ENCODE data around the gene OIT3.

The OIT3 gene

DNA sequence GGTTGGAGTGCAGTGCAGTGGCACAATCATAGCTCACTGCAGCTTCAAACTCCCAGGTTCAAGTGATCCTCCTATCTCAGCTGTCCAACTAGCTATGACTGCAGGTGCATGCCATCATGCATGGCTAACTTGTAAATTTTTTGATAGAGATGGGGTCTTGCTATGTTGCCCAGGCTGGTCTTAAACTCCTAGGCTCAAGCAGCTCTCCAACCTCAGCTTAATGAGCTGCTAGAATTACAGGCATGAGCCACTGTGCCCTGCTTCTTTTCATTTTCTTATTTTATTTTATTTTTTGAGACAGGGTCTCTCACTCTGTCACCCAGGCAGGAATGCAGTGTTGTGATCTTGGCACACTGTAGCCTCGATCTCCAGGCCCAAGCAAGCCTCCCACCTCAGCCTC lies 53.4 kb downstream of the OIT3 start:
- Histone ChIP-seq H3K4me2 (ENCODE audit: insufficient read depth, low read length) (no peak overlapping the region), H4K20me1 (ENCODE audit: insufficient read depth, low read length) (no peaks in the 10 kb centered on the region), H3K27me3 (ENCODE audit: insufficient read depth, low read length, poor library complexity) (no peaks in the 10 kb centered on the region), H3K4me1 (ENCODE audit: insufficient read depth, low read length) (no peaks in the 10 kb centered on the region), H3K36me3 (ENCODE audit: insufficient read depth, low read length) (no peaks in the 10 kb centered on the region), H3K4me3 (ENCODE audit: low read depth in 1 of 2, low read length in 2 of 2) (no peak overlapping the region), H3K27ac (ENCODE audit: low read length) (no peak overlapping the region), H3K9ac (ENCODE audit: low read depth, low read length) (no peak overlapping the region), H2AFZ (ENCODE audit: low read depth, low read length) (no peak overlapping the region), H3K79me2 (ENCODE audit: insufficient read depth, low read length) (no peaks in the 10 kb centered on the region), H3K9me3 (ENCODE audit: insufficient read depth, low read length, severe bottlenecking) (no peaks in the 10 kb centered on the region)
- TF ChIP-seq, protein P1, sequence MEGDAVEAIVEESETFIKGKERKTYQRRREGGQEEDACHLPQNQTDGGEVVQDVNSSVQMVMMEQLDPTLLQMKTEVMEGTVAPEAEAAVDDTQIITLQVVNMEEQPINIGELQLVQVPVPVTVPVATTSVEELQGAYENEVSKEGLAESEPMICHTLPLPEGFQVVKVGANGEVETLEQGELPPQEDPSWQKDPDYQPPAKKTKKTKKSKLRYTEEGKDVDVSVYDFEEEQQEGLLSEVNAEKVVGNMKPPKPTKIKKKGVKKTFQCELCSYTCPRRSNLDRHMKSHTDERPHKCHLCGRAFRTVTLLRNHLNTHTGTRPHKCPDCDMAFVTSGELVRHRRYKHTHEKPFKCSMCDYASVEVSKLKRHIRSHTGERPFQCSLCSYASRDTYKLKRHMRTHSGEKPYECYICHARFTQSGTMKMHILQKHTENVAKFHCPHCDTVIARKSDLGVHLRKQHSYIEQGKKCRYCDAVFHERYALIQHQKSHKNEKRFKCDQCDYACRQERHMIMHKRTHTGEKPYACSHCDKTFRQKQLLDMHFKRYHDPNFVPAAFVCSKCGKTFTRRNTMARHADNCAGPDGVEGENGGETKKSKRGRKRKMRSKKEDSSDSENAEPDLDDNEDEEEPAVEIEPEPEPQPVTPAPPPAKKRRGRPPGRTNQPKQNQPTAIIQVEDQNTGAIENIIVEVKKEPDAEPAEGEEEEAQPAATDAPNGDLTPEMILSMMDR (IDR thresholded peaks at IDR 0.05; ENCODE audit: borderline replicate concordance, extremely low read depth, low read length, poor library complexity, severe bottlenecking): no peak
- TF ChIP-seq EZH2 (IDR thresholded peaks at IDR 0.05; ENCODE audit: borderline replicate concordance, low read depth, low read length, severe bottlenecking): no peak
- no peak for ATAC-seq (ENCODE audit: insufficient read depth, low read depth)
- no peak for DNase-seq

DNA sequence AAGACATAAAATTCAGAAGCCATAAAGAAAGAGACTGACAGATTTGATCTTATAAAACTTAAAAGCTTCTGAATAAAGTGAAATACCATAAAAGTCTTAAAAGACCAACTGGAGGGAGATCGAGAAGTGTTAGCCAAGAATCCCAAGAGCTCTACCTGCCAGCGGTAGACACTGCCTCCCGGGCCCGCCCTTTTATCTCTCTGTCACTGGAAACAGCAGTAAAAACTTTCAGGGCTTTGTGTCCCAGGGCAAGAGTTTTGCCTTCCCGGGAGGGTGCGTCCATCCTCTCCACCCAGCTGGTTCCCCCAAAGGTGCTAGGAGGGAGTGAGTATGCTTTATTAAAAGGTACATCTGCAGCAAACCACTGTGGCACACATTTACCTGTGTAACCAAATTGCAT lies 55.2 kb downstream of the OIT3 start:
- H3K4me2 ChIP-seq (ENCODE audit: insufficient read depth, low read length): no peak overlapping the region
- H3K4me1 ChIP-seq (ENCODE audit: insufficient read depth, low read length): no peaks in the 10 kb centered on the region
- H4K20me1 ChIP-seq (ENCODE audit: insufficient read depth, low read length): no peaks in the 10 kb centered on the region
- TF ChIP-seq, protein P1 (IDR thresholded peaks at IDR 0.05; ENCODE audit: borderline replicate concordance, extremely low read depth, low read length, poor library complexity, severe bottlenecking): no peak
- no peak for TF ChIP-seq EZH2 (IDR thresholded peaks at IDR 0.05; ENCODE audit: borderline replicate concordance, low read depth, low read length, severe bottlenecking)
- no peak for ATAC-seq (ENCODE audit: insufficient read depth, low read depth)
- H3K9me3 ChIP-seq (ENCODE audit: insufficient read depth, low read length, severe bottlenecking): no peaks in the 10 kb centered on the region
- no peak for DNase-seq
- no peaks in the 10 kb centered on the region for H3K36me3 ChIP-seq (ENCODE audit: insufficient read depth, low read length)
- no peak overlapping the region for H3K9ac ChIP-seq (ENCODE audit: low read depth, low read length)
- no peaks in the 10 kb centered on the region for H3K27me3 ChIP-seq (ENCODE audit: insufficient read depth, low read length, poor library complexity)
- no peak overlapping the region for H3K27ac ChIP-seq (ENCODE audit: low read length)
- H2AFZ ChIP-seq (ENCODE audit: low read depth, low read length): no peak overlapping the region
- no peaks in the 10 kb centered on the region for H3K79me2 ChIP-seq (ENCODE audit: insufficient read depth, low read length)
- H3K4me3 ChIP-seq (ENCODE audit: low read depth in 1 of 2, low read length in 2 of 2): no peak overlapping the region

DNA sequence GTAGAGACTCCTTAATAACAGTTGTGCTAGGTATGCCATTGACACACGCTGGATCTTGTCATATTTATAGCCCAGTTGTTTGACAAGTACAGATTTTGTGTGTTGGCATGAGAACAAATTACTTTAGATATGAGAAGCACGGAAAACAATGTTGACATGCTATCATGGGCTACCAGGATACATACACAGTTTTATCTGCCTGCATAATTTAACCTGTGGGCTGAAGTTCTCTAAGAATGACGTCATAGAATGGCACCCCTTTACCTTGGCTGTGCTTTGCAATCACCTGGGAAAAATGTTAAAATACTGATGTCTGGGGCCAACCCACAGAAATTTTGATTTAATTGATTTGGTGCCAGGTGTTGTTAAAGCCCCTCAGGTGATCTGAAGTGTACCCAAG lies 58.2 kb downstream of the OIT3 start:
- Histone ChIP-seq H3K36me3 (ENCODE audit: insufficient read depth, low read length) (no peaks in the 10 kb centered on the region), H3K9me3 (ENCODE audit: insufficient read depth, low read length, severe bottlenecking) (no peaks in the 10 kb centered on the region), H3K27me3 (ENCODE audit: insufficient read depth, low read length, poor library complexity) (no peaks in the 10 kb centered on the region), H3K4me1 (ENCODE audit: insufficient read depth, low read length) (no peaks in the 10 kb centered on the region), H4K20me1 (ENCODE audit: insufficient read depth, low read length) (no peaks in the 10 kb centered on the region), H3K9ac (ENCODE audit: low read depth, low read length) (no peak overlapping the region), H3K79me2 (ENCODE audit: insufficient read depth, low read length) (no peaks in the 10 kb centered on the region), H3K27ac (ENCODE audit: low read length) (no peak overlapping the region), H3K4me3 (ENCODE audit: low read depth in 1 of 2, low read length in 2 of 2) (no peak overlapping the region), H2AFZ (ENCODE audit: low read depth, low read length) (no peak overlapping the region), H3K4me2 (ENCODE audit: insufficient read depth, low read length) (no peak overlapping the region)
- DNase-seq: no peak
- no peak for ATAC-seq (ENCODE audit: insufficient read depth, low read depth)
- TF ChIP-seq EZH2 (IDR thresholded peaks at IDR 0.05; ENCODE audit: borderline replicate concordance, low read depth, low read length, severe bottlenecking): no peak
- TF ChIP-seq, protein P1 (IDR thresholded peaks at IDR 0.05; ENCODE audit: borderline replicate concordance, extremely low read depth, low read length, poor library complexity, severe bottlenecking): no peak

DNA sequence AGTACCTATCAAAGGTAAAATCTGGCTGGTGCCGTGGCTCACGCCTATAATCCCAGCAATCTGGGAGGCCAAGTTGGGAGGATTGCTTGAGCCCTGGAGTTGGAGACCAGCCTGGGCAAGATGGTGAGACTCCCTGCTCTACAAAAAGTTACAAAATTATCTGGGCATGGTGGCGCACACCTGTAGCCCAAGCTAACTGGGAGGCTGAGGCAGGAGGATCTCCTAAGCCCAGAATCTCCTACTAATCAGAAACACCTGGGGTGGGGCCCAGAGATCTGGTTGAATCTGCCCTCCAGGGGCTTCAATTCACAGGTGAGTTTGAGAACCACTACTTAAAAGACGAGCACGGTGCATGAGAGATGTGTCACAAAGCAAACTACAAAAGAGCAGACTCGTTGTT lies 58.6 kb downstream of the OIT3 start:
- H3K4me2 ChIP-seq (ENCODE audit: insufficient read depth, low read length): no peak overlapping the region
- no peak overlapping the region for H3K27ac ChIP-seq (ENCODE audit: low read length)
- H3K9ac ChIP-seq (ENCODE audit: low read depth, low read length): no peak overlapping the region

More for the DNA sequence above, 58.6 kb downstream of the OIT3 start:
- no peaks in the 10 kb centered on the region for H4K20me1 ChIP-seq (ENCODE audit: insufficient read depth, low read length)
- no peak overlapping the region for H2AFZ ChIP-seq (ENCODE audit: low read depth, low read length)
- no peaks in the 10 kb centered on the region for H3K27me3 ChIP-seq (ENCODE audit: insufficient read depth, low read length, poor library complexity)
- no peak overlapping the region for H3K4me3 ChIP-seq (ENCODE audit: low read depth in 1 of 2, low read length in 2 of 2)
- no peaks in the 10 kb centered on the region for H3K9me3 ChIP-seq (ENCODE audit: insufficient read depth, low read length, severe bottlenecking)
- no peaks in the 10 kb centered on the region for H3K79me2 ChIP-seq (ENCODE audit: insufficient read depth, low read length)
- H3K4me1 ChIP-seq (ENCODE audit: insufficient read depth, low read length): no peaks in the 10 kb centered on the region
- ATAC-seq (ENCODE audit: insufficient read depth, low read depth) (no peak), DNase-seq (no peak)
- TF ChIP-seq EZH2 (IDR thresholded peaks at IDR 0.05; ENCODE audit: borderline replicate concordance, low read depth, low read length, severe bottlenecking): no peak
- TF ChIP-seq, protein P1 (IDR thresholded peaks at IDR 0.05; ENCODE audit: borderline replicate concordance, extremely low read depth, low read length, poor library complexity, severe bottlenecking): no peak
- H3K36me3 ChIP-seq (ENCODE audit: insufficient read depth, low read length): no peaks in the 10 kb centered on the region

Data from DND-41 (cell line).